ENCODE measurements around the gene KLHL41. TPM values are rescaled to one million over a fixed set of nuclear protein-coding genes. Genes with fewer than 3 reads are reported as not detected.
"Not testable (repeated sequence)": the region's sequence is repeated elsewhere in the genome, so short reads cannot be mapped to it uniquely, and the experiment has no call there.

KLHL41 gene
- total and polyA plus RNA-seq, 2 experiments from 2014 or later, result 0.34 to 1.8 TPM

- Histone ChIP-seq H3K9me3 (ENCODE audit: low read depth) (no peaks in the 10 kb centered on the region), H3K27me3 (no peaks in the 10 kb centered on the region), H3K9me2 (replicated peaks; ENCODE audit: insufficient read depth) (no peaks in the 10 kb centered on the region), H4K20me1 (ENCODE audit: insufficient read depth, poor library complexity, severe bottlenecking) (no peaks in the 10 kb centered on the region), H3K4me2 (no peak overlapping the region), H2AFZ (no peak overlapping the region), H3K79me2 (no peaks in the 10 kb centered on the region), H3K27ac (no peak overlapping the region), H3K4me1 (ENCODE audit: insufficient read depth) (peaks cover 23% of the 10 kb centered on the region), H3K36me3 (replicated peaks; ENCODE audit: insufficient read depth, low read depth) (no peaks in the 10 kb centered on the region), H3K4me3 (no peak overlapping the region)
- 96% methylated on average over 1 of the region's 1 CpG for WGBS (ENCODE audit: low lambda C conversion rate, missing lambda C conversion rate)
- TF ChIP-seq EZH2phosphoT487 (IDR thresholded peaks at IDR 0.05; ENCODE audit: low read depth, severe bottlenecking, unreplicated experiment) (no peak), EZH2 (IDR thresholded peaks at IDR 0.05; ENCODE audit: borderline replicate concordance) (no peak), CTCF (IDR thresholded peaks at IDR 0.05; ENCODE audit: poor library complexity) (no peak)
- no peak for DNase-seq (ENCODE audit: low spot score)
Measured at GRCh38 chr2:169513094-169513493, 3.6 kb downstream of the KLHL41 start.

- Histone ChIP-seq H3K79me2 (no peaks in the 10 kb centered on the region), H2AFZ (no peak overlapping the region), H3K27me3 (no peaks in the 10 kb centered on the region), H4K20me1 (ENCODE audit: insufficient read depth, poor library complexity, severe bottlenecking) (no peaks in the 10 kb centered on the region), H3K27ac (no peak overlapping the region), H3K4me2 (no peak overlapping the region), H3K9me2 (replicated peaks; ENCODE audit: insufficient read depth) (no peaks in the 10 kb centered on the region), H3K4me1 (ENCODE audit: insufficient read depth) (peaks cover 23% of the 10 kb centered on the region), H3K9me3 (ENCODE audit: low read depth) (no peaks in the 10 kb centered on the region), H3K4me3 (no peak overlapping the region), H3K36me3 (replicated peaks; ENCODE audit: insufficient read depth, low read depth) (no peaks in the 10 kb centered on the region)
- TF ChIP-seq CTCF (IDR thresholded peaks at IDR 0.05; ENCODE audit: poor library complexity) (no peak), EZH2 (IDR thresholded peaks at IDR 0.05; ENCODE audit: borderline replicate concordance) (no peak), EZH2phosphoT487 (IDR thresholded peaks at IDR 0.05; ENCODE audit: low read depth, severe bottlenecking, unreplicated experiment) (no peak)
- WGBS (ENCODE audit: low lambda C conversion rate, missing lambda C conversion rate), result 71% methylated on average over 3 of the region's 3 CpGs
- no peak for DNase-seq (ENCODE audit: low spot score)
Measured at GRCh38 chr2:169513926-169514325, 4.4 kb downstream of the KLHL41 start.

- 94% methylated on average over 7 of the region's 7 CpGs for WGBS (ENCODE audit: low lambda C conversion rate, missing lambda C conversion rate)
- not testable (repeated sequence) for H3K4me3 ChIP-seq; H3K9me2 ChIP-seq (replicated peaks; ENCODE audit: insufficient read depth); H3K9me3 ChIP-seq (ENCODE audit: low read depth); DNase-seq (ENCODE audit: low spot score); H3K79me2 ChIP-seq; H3K27ac ChIP-seq; H2AFZ ChIP-seq; H3K36me3 ChIP-seq (replicated peaks; ENCODE audit: insufficient read depth, low read depth); H3K27me3 ChIP-seq; H3K4me2 ChIP-seq; H4K20me1 ChIP-seq (ENCODE audit: insufficient read depth, poor library complexity, severe bottlenecking)
- H3K4me1 ChIP-seq (ENCODE audit: insufficient read depth), result peaks cover 20% of the 10 kb centered on the region
Measured at GRCh38 chr2:169514758-169515157, 5.3 kb downstream of the KLHL41 start.

- not testable (repeated sequence) for H3K36me3 ChIP-seq (replicated peaks; ENCODE audit: insufficient read depth, low read depth); H4K20me1 ChIP-seq (ENCODE audit: insufficient read depth, poor library complexity, severe bottlenecking); H3K79me2 ChIP-seq; H2AFZ ChIP-seq; H3K9me2 ChIP-seq (replicated peaks; ENCODE audit: insufficient read depth); H3K9me3 ChIP-seq (ENCODE audit: low read depth); H3K4me3 ChIP-seq; DNase-seq (ENCODE audit: low spot score); H3K27ac ChIP-seq; H3K4me2 ChIP-seq; H3K27me3 ChIP-seq
- H3K4me1 ChIP-seq (ENCODE audit: insufficient read depth), result peaks cover 11% of the 10 kb centered on the region
- whole genome bisulfite sequencing (ENCODE audit: low lambda C conversion rate, missing lambda C conversion rate), result 98% methylated on average over 10 of the region's 10 CpGs
Measured at GRCh38 chr2:169516488-169516995, 7.0 kb downstream of the KLHL41 start.

GRCh38 chr2:169520896-169521295 lies 11.4 kb downstream of the KLHL41 start:
- TF ChIP-seq CTCF (IDR thresholded peaks at IDR 0.05; ENCODE audit: poor library complexity) (no peak), EZH2 (IDR thresholded peaks at IDR 0.05; ENCODE audit: borderline replicate concordance) (no peak), EZH2phosphoT487 (IDR thresholded peaks at IDR 0.05; ENCODE audit: low read depth, severe bottlenecking, unreplicated experiment) (no peak)

More at GRCh38 chr2:169520896-169521295, 11.4 kb downstream of the KLHL41 start:
- Histone ChIP-seq H3K36me3 (replicated peaks; ENCODE audit: insufficient read depth, low read depth) (no peaks in the 10 kb centered on the region), H3K79me2 (no peaks in the 10 kb centered on the region), H3K9me2 (replicated peaks; ENCODE audit: insufficient read depth) (no peaks in the 10 kb centered on the region), H3K4me1 (ENCODE audit: insufficient read depth) (no peaks in the 10 kb centered on the region), H3K4me2 (no peak overlapping the region), H4K20me1 (ENCODE audit: insufficient read depth, poor library complexity, severe bottlenecking) (no peaks in the 10 kb centered on the region), H2AFZ (no peak overlapping the region), H3K27ac (no peak overlapping the region), H3K4me3 (no peak overlapping the region), H3K9me3 (ENCODE audit: low read depth) (no peaks in the 10 kb centered on the region), H3K27me3 (no peaks in the 10 kb centered on the region)
- no peak for DNase-seq (ENCODE audit: low spot score)
